Activated CD4-positive, alpha-beta T cell treated with anti-CD3 and anti-CD28 coated beads for 4 hours (primary cell): ENCODE measurements around the gene CMTM3.
"Not testable (repeated sequence)": the region's sequence is repeated elsewhere in the genome, so short reads cannot be mapped to it uniquely, and the experiment has no call there.

Source experiments
- DNase-seq, 2 donors: peaks; one replicate each; pipeline ENCODE4 v3.0.0-alpha.2; 2020

Gene CMTM3

GRCh38 chr16:66637806-66638205 lies 33.3 kb downstream of the CMTM3 start:
- no peak for DNase-seq

- DNase-seq = no peak
Measured at GRCh38 chr16:66639091-66639885, 34.8 kb downstream of the CMTM3 start.

- no peak for DNase-seq
Measured at GRCh38 chr16:66640724-66641314, 36.3 kb downstream of the CMTM3 start.

- no peak for DNase-seq
Measured at GRCh38 chr16:66641387-66641786, 36.9 kb downstream of the CMTM3 start.

GRCh38 chr16:66647866-66648265 lies 43.4 kb downstream of the CMTM3 start:
- no peak for DNase-seq

DNA sequence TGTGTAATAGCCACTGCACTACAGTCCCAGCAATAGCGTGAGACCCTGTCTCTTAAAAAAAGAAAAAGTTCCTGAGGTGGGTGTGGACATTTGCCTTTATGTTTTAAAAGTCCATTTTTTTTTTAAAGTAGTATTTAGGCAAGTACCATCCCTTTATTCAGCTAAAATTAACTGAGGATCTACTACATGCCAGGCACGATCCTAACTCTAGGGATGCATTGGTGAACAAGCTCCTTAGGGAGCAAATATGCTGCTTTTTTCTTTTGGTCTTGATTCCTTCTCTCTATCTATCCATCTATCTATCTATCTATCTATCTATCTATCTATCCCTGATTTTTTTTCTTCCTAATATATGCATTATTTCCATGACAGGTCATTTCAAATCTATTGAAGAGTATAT lies 44.7 kb downstream of the CMTM3 start:
- no peak for DNase-seq

- DNase-seq = no peak
Measured at GRCh38 chr16:66649636-66650205, 45.2 kb downstream of the CMTM3 start.

DNA sequence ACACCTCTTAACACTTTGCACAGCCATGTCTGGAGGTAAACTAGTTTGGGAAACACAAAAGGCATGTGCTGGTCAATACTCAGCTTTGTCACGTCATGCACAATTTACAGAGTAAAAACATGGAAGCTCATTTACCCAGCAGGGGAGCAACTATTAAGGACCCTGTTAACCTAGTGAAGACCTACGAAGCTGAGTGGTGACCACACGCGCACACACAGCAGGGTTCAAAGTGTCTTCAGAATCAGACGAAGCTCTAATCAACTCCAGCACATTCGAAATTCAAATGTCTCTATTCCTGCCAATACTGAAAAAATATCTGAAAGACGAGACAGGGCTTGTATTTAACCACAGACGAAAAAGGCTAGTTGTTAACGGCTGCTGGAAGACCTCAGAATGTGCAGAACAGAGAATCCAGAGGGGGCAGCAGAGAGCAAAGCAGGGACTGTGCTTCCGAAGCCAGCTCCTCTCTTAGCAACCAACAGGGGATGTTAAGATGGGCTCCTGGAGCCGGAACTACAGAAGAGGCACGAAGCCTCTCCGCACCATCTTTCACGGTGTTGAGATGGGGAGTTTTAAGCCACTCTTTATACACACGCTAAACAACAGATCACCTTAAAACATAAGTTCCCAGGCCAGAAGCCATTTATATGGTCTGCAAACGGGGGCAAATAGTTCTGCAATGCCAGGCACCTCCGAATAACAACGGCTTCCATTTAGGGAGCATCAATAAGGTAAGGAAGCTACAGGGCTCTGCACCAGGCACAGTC lies 46.4 kb downstream of the CMTM3 start:
- DNase-seq = peak; percentile 71 to 81

- DNase-seq = no peak
Measured at GRCh38 chr16:66651474-66651765, 46.9 kb downstream of the CMTM3 start.

DNA sequence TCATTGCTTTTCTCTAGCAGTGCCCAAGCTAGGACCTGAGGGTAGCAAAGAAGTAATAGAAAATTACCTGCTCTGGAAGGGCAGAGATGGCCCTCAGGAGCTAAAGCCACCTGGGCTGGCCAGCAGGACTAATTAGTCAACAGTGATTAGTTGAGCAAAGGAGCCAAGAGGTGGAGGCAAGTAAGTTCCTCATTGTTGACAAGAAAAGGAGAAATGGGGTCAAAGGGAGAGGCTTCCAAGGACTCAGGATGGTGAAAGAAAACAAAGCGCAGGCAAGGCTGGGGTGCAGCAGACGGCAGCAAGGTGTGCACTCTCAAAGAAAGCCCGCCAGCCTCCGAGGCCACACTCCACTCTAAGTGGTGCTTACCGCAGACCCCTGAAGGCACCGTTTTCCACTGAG lies 47.5 kb downstream of the CMTM3 start:
- no peak for DNase-seq

DNA sequence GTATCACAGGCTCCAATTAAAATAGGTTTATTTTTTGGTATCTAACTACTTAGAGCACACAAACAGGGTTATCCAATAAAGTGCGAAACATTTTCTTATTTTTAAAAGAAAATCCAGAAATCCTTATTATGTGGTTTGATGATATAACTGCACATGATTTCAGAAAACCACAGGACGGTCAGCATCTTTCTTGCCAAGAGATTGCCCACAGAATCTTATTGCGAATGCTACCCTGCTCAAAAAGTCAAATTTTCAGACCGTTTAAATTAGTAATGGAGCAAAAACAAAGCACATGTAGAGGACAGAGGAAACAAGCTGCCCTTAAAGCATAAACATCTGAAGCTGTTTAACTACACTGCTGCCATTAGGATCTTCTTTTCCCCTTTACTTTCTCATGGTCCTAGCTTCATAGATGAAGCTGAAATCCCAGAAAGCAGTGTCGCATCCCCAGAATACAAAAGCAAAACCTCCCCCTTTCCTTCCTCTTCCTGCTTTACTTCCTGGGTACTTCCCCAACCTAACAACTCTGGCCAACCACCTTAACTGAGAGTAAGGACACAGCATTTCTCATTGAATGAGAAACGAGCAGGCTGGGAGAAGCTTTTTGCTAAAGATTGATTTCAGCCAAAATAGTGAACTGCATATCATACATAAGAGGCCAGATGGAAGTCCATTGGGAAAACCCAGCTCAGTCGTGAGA lies 48.3 kb downstream of the CMTM3 start:
- DNase-seq = no peak

GRCh38 chr16:66653581-66654350 lies 49.3 kb downstream of the CMTM3 start:
- no peak for DNase-seq

- DNase-seq = no peak
Measured at GRCh38 chr16:66656547-66656946, 52.0 kb downstream of the CMTM3 start.

DNA sequence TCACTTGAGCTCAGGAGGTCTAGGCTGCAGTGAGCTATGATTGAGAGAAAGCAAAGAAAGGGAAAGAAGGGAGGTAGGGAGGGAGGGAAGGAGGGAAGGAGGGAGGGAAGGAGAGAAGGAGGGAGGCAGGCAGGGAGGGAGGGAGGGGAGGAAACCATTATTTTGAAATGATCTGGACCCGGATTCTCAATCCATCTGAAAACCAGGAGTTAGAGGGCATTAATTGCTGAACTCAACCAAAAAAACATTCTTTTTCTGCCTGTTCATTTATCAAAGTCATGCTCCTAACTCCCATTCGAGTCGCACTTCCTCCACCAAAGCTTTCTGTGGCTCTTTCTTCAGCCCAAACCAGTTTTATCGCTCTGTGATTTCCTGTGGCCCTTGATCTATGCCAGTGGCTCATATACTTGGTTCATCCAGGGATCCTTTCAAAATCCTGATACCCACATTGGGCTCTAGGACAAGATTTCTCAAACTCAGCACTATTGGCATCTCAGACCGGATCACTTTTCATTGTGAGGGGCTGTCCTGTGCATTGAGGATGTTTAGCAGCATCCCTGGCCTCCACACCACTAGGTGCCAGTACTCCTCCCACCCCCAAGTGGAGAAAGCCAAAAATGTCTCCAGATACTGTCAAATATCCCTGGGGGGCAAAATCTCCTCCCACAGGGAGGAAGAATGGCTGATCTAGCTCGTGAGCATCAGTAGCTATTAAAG lies 53.8 kb downstream of the CMTM3 start:
- no peak for DNase-seq

GRCh38 chr16:66658860-66659190 lies 54.3 kb downstream of the CMTM3 start:
- no peak for DNase-seq

- no peak for DNase-seq
Measured at GRCh38 chr16:66660422-66661209, 56.1 kb downstream of the CMTM3 start.

DNA sequence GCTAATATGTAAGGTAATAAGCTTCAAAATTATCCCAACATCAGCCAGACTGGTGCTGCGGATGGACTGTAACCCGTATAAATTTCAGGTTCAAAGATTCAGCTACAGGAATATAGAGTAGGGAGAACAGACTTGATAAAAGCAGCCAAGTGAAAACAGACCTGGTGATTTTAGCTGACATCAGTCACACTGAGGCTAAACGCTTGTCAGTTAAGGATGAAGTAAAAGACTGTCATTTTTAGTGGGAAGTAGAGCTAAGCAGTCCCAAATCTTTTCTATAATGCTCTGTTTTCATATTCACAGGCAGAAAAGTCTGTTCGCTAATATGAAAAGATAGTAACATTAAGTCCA lies 56.7 kb downstream of the CMTM3 start:
- no peak for DNase-seq

DNA sequence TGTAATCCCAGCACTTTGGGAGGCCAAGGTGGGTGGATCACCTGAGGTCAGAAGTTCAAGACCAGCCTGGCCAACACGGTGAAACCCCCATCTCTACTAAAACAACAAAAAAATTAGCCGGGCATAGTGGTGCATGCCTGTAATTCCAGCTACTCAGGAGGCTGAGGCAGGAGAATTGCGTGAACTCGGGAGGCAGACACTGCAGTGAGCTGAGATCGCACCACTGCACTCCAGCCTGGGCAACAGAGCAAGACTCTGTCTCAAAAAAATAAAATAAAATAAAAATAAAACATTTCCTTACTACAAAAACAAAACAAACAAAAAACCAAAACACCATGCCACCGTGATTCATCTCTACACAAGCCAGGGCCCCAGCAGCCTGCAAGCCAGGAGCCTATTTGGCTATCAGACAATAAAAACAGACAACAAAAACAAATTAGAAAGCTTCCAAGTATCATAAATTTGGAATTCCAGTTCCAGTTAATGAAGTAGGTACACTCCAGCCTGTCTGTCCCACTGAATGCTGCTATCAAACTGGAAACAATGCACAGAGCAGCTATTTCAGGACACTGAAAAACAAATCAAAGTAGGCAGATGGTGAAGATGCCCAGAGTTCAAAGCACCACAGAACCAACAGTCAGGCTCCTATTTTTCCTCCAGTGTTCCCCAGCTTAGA lies 57.3 kb downstream of the CMTM3 start:
- DNase-seq = not testable (repeated sequence)

DNA sequence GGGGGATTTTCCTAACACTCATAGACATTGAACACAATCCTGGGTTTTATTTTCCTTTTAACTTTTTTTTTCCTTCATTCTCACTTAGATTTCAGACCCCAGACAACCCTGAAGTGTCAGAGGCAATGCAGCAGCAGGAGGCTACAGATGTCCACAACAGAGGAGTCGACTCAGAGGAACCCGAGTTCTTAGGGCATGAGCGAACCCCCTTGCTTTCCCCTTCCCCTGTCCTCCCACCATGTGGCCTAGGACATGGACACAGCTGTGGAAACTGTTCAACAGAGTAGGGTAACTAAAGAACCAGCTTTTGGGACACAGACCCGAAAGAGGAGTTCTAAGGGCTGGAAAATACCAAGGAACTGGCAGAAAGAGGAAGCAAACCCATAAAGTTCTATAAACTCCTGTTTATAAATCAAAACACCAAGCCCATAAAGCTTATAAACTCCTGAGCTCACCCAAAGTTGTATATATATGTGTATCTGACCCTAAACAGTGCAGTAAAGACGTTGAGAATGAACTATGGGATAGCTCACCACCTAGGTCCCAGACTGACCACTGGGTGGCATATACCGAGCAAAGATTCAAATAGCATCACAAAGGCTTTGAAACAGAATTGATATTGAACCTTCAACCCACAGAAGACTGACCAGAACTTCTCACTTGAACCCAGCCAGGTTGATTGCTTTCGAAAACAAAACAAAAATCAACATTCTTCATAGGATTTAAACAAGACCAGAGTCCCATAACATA lies 58.1 kb downstream of the CMTM3 start:
- no peak for DNase-seq
